HG03460 (cell line): Measurements from ENCODE around the gene SEPTIN1.

Experiments used
- ATAC-seq: cut with Tn5 transposase; IDR thresholded peaks from one replicate; pipeline ENCODE4 v1.9.1; 2021; ENCODE audit not compliant: unreplicated experiment

The SEPTIN1 gene, protein sequence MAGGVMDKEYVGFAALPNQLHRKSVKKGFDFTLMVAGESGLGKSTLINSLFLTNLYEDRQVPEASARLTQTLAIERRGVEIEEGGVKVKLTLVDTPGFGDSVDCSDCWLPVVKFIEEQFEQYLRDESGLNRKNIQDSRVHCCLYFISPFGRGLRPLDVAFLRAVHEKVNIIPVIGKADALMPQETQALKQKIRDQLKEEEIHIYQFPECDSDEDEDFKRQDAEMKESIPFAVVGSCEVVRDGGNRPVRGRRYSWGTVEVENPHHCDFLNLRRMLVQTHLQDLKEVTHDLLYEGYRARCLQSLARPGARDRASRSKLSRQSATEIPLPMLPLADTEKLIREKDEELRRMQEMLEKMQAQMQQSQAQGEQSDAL

DNA sequence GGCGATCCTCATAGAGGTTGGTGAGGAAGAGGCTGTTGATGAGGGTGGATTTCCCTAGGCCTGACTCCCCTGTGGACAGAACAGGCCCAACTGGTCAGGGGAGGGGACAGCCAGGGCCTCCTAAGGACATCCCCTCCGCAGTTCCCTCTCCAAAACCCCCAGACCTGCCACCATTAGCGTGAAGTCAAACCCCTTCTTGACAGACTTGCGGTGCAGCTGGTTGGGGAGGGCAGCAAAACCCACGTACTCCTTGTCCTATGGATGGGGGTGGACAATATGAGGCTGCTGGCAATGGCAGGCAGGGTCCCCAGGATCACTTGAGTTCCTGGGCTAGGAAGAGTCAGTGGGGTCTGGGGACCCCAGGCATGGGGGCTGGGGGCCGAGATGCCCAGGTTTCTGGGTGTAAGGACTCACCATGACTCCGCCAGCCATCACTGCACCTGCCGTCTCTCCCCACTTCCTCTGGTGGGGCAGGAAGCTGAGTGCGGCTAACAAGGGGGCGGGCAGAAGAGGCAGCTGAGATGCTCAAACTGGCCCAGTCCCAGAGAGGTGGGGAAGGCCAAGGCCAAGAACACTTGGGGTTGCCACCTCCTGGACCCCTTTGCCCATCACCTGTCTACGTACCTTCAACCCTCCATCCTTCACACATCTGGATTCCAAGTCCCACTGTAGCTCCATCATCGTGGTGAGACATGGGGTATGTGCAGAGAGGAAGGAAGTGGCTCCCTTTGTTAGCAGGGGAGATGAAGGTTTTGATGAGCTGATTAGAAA, at the start of gene SEPTIN1:
Gene SEPTIN1 (minus strand): TSS at position 451 of the 771 bp plus-strand sequence. CDS start 19 bp downstream, at position 432.
- no peak for ATAC-seq

DNA sequence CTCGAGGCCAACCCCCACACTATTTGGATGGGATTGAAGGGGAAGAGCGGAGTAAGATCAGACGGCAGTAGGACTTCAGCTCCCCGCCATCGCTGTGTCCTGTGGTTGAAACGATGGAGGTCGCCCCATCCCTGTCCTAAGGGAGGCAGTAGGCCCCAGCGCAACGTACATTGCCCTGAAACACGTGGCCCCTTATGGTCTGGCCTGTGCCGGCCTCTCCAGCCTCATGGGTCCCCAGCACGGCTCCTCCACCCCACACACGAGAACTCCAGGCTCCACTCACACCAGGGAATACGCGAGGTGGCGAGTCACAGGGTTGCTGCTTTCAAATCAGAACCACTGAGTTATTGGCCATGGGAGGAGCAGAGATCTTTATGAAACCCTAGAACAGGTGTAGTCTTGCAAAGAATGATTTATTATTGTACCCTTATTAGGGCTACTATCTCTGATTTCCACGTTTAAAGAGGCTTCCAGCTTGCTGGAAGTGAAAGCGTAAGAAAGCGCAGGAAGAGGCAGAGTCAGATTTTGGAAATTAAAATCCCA, 48.1 kb upstream of the SEPTIN1 start:
- ATAC-seq: no peak

DNA sequence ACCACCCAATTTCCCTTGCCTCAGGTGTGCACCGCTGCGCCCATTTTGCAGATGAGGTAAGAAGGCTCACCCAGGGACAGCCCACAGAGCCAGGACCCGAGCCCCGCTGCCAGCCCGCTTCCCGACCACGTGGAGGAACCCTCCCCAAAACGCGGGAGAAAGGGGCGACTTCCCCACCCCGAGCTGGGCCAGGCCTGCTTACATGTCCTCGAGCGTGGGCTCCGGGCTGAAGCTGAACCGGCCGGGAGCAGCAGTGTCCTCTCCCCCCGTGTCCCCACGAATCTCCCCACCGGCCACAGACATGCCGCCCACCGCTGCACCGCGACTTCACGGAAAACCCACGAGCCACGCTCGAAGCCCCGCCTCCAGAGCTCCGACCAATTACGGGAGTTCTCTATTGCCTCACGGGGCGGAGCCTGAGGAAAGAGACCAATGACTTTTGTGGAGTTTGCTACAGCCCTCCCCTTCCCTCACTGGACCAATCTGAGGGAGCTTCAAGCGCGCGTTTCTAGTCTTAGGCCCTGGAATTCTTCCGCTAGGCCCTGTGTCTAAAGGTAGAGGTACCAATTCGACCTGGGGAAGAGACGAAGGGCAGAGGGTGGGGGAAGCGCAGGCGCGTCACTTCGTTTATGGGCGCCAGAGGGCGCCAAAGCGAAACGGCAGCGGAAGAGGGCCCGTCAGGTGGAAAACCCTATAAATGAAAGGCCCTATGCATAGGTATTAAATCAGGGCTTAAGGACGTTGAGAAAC, 47.5 kb upstream of the SEPTIN1 start, which contains the start of gene DCTPP1:
Gene DCTPP1 (minus strand): TSS at position 353 of the 750 bp plus-strand sequence. CDS start 50 bp downstream, at position 303.
- peak; percentile 96 for ATAC-seq

DNA sequence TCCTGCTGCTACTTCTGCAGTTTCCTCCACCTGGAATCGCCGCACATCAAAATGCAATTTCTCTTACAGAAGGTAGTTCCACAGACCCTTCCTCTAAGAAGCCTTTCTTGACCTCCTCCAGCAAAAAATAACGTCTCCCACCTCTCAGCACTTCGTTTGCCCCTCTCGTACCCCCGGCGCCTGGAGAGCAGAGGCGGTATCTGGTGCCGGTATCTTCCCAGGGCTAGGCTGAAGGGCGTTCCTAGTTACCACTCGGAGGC, 47.0 kb upstream of the SEPTIN1 start:
- ATAC-seq: no peak

DNA sequence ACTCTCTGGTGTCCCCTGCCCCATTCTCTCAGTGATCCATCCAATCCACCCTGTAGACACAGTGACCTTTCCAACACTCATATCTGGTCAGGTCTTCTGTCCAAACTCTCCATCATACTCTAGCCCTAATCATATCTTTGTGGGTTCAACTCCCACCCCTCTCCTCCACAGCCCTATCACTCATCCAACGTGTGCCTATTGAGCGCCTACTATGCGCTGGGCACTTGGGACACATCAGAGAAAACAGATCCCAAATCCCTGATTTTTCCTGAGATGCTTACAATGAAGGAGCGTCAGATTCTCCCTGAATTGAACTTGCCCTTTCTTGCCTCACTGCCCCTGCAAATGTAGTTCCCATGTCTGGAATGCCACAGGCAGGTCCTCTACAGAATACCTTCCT, 45.7 kb upstream of the SEPTIN1 start:
- no peak for ATAC-seq

DNA sequence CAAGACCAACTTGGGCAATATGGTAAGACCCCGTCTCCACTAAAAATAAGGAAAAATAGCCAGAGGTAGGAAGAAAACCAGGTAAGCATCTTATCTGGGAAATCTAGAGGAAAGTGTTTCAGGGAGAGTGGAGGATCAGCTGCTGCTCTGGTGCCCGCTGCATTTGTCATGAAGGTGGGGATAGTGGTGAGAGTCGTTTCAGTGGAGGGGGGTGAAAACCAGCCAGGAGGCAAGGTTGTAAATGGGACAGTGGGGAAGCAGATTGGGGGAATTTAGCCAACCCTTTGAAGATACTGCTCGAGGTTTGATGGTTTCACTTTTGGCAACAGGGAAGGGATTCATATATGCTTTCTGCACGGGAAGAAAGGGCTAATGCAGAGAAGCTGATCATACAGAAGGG, 38.6 kb upstream of the SEPTIN1 start:
- ATAC-seq: no peak

DNA sequence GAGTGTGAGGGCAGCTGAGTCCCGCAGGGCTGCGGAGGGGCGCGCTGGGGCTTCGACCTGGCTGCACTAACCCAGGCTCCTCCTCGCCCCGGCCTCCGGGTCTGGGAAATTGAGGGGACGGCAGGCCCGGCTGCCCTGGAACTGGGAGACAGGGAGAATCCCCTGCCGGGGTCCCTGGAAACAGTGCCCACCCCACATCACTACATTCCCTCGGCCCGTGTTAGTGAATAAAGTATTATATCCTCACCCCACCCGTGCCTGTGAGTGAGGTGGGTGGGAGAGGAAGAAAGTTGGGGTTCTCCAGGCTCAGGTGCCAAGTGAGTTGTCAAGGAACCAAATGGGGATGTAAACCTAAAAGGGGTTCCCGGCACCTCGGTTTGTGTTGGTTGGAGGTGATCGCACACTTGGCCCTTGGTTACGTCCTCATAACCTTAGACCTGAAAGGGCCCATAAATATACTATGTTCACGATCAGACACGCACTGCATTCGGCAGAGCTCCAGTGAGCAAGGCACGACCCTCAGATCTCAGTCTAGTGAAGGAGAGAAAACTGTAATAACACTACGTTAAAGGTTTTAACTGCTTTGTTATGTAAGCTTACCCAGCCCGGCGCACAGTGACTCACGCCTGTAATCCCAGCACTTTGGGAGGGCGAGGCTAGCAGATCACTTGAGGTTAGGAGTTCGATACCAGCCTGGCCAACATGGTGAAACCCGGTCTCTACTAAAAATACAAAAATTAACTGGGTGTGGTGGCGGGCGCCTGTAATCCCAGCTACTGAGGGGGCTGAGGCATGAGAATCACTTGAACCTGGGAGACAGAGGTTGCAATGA, 36.2 kb upstream of the SEPTIN1 start:
- ATAC-seq: no peak

DNA sequence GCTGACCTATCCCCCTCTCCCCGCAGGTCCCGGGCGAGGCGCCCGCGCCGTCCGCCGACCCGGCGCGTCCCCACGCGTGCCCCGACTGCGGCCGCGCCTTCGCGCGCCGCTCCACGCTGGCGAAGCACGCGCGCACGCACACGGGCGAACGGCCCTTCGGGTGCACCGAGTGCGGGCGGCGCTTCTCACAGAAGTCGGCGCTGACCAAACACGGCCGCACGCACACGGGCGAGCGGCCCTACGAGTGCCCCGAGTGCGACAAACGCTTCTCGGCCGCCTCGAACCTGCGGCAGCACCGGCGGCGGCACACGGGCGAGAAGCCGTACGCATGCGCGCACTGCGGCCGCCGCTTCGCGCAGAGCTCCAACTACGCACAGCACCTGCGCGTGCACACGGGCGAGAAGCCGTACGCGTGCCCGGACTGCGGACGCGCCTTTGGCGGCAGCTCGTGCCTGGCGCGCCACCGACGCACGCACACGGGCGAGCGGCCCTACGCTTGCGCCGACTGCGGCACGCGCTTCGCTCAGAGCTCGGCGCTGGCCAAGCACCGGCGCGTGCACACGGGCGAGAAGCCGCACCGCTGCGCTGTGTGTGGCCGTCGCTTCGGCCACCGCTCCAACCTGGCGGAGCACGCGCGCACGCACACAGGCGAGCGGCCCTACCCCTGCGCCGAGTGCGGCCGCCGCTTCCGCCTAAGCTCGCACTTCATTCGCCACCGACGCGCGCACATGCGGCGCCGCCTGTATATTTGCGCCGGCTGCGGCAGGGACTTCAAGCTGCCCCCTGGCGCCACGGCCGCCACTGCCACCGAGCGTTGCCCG, 35.4 kb upstream of the SEPTIN1 start:
- ATAC-seq: peak; percentile 77

DNA sequence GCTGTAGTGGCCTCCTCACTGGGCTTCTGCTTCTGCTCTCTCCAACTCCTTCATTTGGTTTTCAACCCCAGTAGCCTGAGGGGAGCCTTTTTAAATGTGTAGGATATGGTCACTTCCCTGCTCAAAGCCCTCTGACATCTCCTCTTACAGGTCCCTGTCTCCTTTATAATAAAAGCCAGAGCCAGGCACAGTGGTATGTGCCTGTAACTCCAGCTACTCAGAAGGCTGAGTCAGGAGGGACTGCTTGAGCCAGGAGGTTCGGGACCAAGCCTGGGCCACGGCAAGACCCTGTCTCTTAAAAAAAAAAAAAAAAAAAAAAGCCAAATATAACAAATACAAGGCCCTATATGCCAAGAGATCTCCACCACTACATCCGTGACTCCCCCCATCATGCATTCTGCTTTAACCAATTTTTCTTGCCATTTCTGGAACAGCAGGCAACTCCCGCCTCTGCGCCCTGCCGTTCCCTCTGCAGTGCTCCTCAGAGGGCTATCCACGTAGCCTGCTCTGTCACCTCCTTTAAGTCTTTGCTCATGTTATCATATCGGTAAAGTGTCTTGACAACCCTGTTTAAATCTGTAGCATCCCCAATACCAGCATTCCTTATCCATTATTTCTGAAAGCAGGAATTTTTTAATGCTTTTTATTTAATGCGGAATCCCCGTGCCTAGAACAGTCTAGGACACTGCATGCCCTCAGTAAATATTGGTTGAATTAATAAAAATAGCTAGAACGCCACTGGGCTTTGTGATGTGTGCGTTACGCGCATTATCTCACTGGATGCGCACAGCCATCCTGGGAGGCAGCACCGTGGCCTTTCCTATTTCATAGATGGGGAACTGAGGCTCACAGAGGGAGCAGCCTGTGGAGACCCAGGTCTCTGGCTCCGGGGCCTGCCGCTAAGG, 34.5 kb upstream of the SEPTIN1 start:
- ATAC-seq: no peak

DNA sequence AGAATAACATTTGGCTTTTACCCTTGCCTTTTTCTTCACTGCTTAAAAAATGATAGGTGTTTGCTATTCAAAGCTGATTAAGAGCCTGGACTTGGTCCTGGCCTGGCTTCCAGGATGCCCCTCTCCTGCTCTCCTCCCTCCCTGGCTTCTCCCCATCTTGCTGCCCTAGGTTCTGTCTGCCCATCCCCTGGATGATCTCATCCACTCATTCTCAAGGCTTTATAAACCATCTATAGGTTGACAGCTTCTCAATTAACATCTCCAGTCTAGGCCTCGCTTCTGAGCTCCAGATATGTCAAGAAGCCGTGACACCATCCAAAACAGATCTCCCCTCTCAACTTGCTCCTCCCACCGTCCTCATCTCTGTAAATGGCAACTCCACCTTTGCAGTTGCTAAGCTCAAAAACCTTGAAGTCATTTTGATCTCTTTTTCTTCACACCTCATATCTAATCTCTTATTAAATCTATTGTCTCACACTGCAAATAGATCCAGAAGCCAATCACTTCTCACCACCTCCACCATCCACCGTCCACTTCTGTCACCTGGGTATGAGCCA, 33.8 kb upstream of the SEPTIN1 start:
- no peak for ATAC-seq

DNA sequence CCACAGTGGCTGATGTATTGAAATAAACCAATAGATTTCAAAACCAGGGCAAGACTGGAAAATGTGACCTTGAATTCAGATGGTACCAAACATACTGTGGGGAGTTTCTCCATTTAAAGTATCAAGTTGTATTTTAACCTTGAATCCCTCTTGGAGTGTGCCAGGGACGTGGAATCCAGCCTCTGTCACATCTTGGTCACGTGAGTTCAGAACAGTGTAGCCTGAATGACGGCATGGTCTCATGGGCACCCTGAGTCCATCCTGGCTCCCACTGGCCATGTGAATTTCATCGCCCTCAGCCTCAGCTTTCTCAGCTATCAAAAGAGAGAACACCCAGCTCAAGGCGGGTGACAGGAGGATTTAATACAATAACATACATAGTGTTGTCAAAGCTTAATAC, 31.8 kb upstream of the SEPTIN1 start:
- no peak for ATAC-seq

DNA sequence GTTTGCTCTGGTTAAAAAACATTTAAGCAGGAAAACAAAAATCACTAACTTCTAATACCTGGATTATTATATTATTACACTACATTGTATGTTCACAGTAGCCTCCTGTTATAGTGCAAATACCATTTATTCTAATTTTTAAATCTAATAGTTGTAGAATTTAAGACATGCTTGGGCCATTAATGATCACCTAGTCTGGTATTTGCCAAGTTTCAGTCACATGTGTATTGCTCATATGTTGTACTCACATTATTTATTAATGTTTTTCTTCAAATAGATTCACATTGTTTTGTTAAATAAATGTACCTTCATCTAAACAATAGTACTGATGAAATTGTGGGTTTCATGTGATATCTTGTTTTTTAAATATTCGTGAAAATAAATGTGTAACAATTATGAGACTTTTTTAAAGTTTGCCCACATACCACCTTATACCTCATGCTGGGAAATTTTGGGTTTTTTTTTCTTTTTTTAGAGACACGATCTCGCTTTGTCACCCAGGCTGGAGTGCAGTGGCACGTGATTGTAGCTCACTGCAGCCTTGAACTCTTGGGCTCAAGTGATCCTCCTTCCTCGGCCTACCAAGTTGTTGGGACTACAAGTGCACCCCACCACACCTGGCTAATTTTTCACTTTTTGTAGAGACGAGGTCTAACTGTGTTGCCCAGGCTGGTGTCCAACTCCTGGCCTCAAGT, 30.9 kb upstream of the SEPTIN1 start:
- ATAC-seq: no peak

DNA sequence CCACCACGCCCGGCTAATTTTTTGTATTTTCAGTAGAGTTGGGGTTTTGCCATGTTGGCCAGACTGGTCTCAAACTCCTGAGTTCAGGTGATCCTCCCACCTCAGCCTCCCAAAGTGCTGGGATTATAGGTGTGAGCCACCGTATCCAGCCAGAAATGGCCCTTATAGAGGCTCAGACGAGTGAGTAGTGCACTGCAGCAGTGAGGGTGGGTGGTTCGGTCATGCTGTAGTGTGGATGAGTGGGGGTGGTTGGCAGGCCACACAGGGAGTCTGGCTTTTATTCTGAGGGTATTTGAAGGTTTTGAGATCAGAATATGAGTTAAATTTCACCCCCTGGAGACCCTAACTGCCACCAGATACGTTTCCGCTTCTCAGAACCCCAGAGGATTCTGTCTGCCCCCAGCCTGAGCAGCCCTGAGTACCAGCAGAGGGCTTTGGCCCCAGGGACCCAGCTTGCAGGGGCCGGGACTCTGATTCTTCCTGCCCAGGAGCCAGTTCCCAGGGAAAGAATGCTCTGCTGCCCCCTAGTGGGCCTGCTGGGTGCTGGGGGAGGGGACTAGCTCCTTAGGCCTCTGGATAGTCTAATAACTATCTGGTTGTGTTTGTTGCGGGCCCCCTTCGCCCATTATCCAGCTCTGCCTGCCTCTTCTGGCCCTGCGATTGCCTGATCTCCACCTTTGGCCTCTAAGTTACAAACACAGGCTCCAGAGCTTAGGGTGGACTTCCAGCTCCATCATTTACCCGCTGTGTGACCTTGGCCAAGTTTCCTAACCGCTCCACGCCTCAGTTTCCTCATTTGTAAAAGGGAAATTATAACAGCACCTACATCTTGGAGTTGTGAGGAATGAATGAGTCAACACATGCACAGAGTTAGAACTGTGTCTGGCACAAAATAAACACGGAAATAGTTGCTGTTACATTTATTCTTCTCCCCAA, 27.0 kb upstream of the SEPTIN1 start:
- no peak for ATAC-seq

DNA sequence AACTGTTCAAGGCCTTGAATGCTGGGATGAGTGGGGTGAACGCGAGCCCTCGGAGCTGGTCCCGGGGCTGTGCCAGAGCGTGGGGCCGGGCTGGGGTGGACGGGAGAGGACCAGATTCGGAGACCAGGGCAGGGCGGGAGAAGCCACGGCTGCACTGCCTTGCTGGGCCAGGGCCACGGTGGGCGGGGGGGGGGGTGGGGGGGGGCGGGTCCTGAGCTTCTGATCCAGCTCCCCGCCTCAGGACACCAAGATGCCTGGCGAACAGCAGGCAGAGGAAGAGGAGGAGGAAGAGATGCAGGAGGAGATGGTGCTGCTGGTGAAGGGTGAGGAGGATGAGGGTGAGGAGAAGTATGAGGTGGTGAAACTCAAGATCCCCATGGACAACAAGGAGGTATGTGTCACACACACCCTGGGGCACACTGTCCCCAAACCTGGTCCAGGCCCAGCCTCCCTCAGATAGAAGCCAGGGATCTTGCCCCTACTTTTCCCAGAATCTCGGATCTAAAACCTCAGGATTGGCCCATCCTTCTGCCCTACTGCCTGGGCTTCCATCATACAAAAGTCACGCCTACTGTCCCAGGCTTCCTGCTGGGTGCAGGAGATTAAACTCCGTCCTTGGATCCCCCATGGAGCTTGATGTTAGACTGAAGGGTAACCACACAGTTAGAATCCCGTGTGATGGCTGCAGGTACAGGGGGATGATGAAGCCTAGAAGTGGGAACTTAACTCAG, 25.6 kb upstream of the SEPTIN1 start:
- ATAC-seq: no peak

DNA sequence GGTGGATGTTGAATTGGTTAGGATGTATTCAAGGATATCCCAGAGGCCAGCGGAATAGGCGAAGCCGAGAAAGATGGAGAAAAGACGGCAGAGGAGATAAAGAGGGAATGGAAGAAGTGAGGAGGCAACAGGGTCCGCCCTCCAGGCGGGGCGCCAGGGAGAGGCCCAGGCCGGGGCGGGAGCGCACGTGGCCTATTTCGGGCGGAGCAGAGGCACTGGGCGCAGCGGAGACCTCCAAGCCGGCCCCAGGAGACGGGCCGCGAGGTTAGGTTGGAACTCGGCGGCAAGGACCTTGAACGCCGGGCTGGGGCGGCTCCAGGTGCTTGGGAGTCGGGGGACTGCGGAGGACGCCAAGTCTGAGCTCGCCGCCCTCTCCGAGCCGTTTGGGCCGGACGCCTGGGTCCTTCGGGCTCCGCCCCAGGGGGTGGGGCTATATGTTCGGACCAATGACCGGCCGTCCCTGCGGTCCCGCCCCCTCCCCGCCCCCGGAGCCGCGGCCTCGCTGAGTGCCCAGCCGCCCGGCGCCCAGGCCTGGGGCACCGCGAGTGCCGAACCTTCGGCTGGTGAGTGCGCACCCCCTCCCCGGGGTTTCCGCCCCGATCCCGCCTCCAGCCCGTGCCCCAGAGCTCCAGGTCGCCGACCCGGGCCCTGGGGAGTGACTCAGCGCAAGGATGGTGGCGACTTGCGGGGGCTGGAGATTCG, 24.9 kb upstream of the SEPTIN1 start, which contains the start of gene ZNF771:
Gene ZNF771 (plus strand): TSS at position 505 of the 702 bp plus-strand sequence. CDS start 448 bp downstream, outside the sequence.
- peak; percentile 77 for ATAC-seq
